Measurements from ENCODE around the gene KRT74.

The KRT74 gene

GRCh38 chr12:52529846-52530245 lies 43.8 kb downstream of the KRT74 start:
- Histone ChIP-seq H3K9me2 (ENCODE audit: low read depth, low read length) (no peaks in the 10 kb centered on the region), H2AFZ (ENCODE audit: low read length) (no peak overlapping the region), H3K9ac (ENCODE audit: low read length) (no peak overlapping the region), H3K4me3 (ENCODE audit: low read depth, low read length, poor library complexity, severe bottlenecking) (no peak overlapping the region), H3K9me3 (ENCODE audit: low read length) (no peaks in the 10 kb centered on the region), H3K4me2 (ENCODE audit: low read length) (no peak overlapping the region), H3F3A (ENCODE audit: insufficient read depth, low read length) (no peaks in the 10 kb centered on the region), H4K20me1 (ENCODE audit: insufficient read depth, low read length) (no peaks in the 10 kb centered on the region), H3K36me3 (ENCODE audit: insufficient read depth, low read length) (no peaks in the 10 kb centered on the region), H3K27ac (ENCODE audit: low read depth, low read length, poor library complexity, severe bottlenecking) (no peak overlapping the region), H3K79me2 (ENCODE audit: insufficient read depth, low read length) (no peaks in the 10 kb centered on the region), H3K4me1 (ENCODE audit: insufficient read depth, low read length, severe bottlenecking) (no peaks in the 10 kb centered on the region), H3K27me3 (ENCODE audit: insufficient read depth, low read length) (no peaks in the 10 kb centered on the region; the same call in 1 of the 2 replicates)
- TF ChIP-seq CTCF (IDR thresholded peaks at IDR 0.05; ENCODE audit: low read length) (no peak), EZH2 (IDR thresholded peaks at IDR 0.05; ENCODE audit: borderline replicate concordance, low read length) (no peak)

GRCh38 chr12:52529417-52529816 lies 44.2 kb downstream of the KRT74 start:
- Histone ChIP-seq H3K4me3 (ENCODE audit: low read depth, low read length, poor library complexity, severe bottlenecking) (no peak overlapping the region), H3K36me3 (ENCODE audit: insufficient read depth, low read length) (no peaks in the 10 kb centered on the region), H3K27ac (ENCODE audit: low read depth, low read length, poor library complexity, severe bottlenecking) (no peak overlapping the region), H4K20me1 (ENCODE audit: insufficient read depth, low read length) (no peaks in the 10 kb centered on the region), H3K27me3 (ENCODE audit: insufficient read depth, low read length) (no peaks in the 10 kb centered on the region; the same call in 1 of the 2 replicates), H3K4me1 (ENCODE audit: insufficient read depth, low read length, severe bottlenecking) (no peaks in the 10 kb centered on the region), H3K79me2 (ENCODE audit: insufficient read depth, low read length) (no peaks in the 10 kb centered on the region), H3K9me2 (ENCODE audit: low read depth, low read length) (no peaks in the 10 kb centered on the region), H3K9ac (ENCODE audit: low read length) (no peak overlapping the region), H3K9me3 (ENCODE audit: low read length) (no peaks in the 10 kb centered on the region), H3K4me2 (ENCODE audit: low read length) (no peak overlapping the region), H2AFZ (ENCODE audit: low read length) (no peak overlapping the region), H3F3A (ENCODE audit: insufficient read depth, low read length) (no peaks in the 10 kb centered on the region)
- TF ChIP-seq CTCF (IDR thresholded peaks at IDR 0.05; ENCODE audit: low read length) (no peak), EZH2 (IDR thresholded peaks at IDR 0.05; ENCODE audit: borderline replicate concordance, low read length) (no peak)

DNA sequence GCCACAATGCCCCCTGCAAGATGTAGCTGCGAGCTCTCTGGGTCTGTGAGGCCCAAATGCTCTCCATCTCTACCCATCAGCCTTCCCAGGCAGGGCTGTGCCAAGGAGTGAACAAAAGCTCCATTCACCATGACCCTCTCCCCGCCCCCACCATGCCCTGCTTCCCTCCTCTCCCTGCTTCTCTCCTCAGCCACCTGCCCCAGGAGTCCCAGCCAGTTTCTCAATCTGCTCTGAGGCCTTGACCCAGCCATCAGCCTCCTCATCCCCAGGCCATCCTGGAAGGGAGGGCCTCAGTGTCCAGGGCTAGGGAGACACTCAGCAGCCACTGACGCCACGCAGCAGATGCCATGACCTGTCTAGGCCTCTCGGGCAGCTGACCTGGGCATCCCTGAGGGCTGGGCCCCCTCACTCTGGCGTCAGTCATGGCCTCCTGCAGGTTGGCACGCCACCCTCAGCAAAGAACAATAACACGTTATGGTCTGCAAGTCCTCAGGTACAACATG lies 45.0 kb downstream of the KRT74 start:
- Histone ChIP-seq H3K4me1 (ENCODE audit: insufficient read depth, low read length, severe bottlenecking) (no peaks in the 10 kb centered on the region), H4K20me1 (ENCODE audit: insufficient read depth, low read length) (no peaks in the 10 kb centered on the region), H3K9me2 (ENCODE audit: low read depth, low read length) (no peaks in the 10 kb centered on the region), H3K27me3 (ENCODE audit: insufficient read depth, low read length) (peaks cover 3% of the 10 kb centered on the region; the same call in 1 of the 2 replicates), H3K9me3 (ENCODE audit: low read length) (no peaks in the 10 kb centered on the region), H3K9ac (ENCODE audit: low read length) (no peak overlapping the region), H3K27ac (ENCODE audit: low read depth, low read length, poor library complexity, severe bottlenecking) (no peak overlapping the region), H3K4me2 (ENCODE audit: low read length) (no peak overlapping the region), H3K79me2 (ENCODE audit: insufficient read depth, low read length) (no peaks in the 10 kb centered on the region), H3F3A (ENCODE audit: insufficient read depth, low read length) (no peaks in the 10 kb centered on the region), H3K36me3 (ENCODE audit: insufficient read depth, low read length) (no peaks in the 10 kb centered on the region), H3K4me3 (ENCODE audit: low read depth, low read length, poor library complexity, severe bottlenecking) (no peak overlapping the region), H2AFZ (ENCODE audit: low read length) (no peak overlapping the region)
- TF ChIP-seq EZH2 (IDR thresholded peaks at IDR 0.05; ENCODE audit: borderline replicate concordance, low read length) (no peak), CTCF (IDR thresholded peaks at IDR 0.05; ENCODE audit: low read length) (no peak)

Measured in OCI-LY1 (cell line).